GM12865 (cell line): ENCODE results near the gene NGEF.
A peak's percentile ranks its signal among the peaks of the same experiment; 100 is the strongest.

Source experiments
- DNase-seq: peaks from one replicate; pipeline ENCODE4 v3.0.0; 2010; ENCODE audit warnings: low read depth
- H3K4me3 ChIP-seq: 2 replicates; pipeline ENCODE4 v1.5.1; 2011; ENCODE audit warnings: mild to moderate bottlenecking, low read depth, low read length, control low read depth
- TF ChIP-seq, protein P1 (sequence below): IDR thresholded peaks from 2 replicates; pipeline ENCODE4 v1.5.1; 2011; ENCODE audit warnings: low read length, control low read depth, low read depth, inconsistent platforms; ENCODE audit not compliant: insufficient read depth; ENCODE audit errors: missing control alignments

Gene NGEF

DNA sequence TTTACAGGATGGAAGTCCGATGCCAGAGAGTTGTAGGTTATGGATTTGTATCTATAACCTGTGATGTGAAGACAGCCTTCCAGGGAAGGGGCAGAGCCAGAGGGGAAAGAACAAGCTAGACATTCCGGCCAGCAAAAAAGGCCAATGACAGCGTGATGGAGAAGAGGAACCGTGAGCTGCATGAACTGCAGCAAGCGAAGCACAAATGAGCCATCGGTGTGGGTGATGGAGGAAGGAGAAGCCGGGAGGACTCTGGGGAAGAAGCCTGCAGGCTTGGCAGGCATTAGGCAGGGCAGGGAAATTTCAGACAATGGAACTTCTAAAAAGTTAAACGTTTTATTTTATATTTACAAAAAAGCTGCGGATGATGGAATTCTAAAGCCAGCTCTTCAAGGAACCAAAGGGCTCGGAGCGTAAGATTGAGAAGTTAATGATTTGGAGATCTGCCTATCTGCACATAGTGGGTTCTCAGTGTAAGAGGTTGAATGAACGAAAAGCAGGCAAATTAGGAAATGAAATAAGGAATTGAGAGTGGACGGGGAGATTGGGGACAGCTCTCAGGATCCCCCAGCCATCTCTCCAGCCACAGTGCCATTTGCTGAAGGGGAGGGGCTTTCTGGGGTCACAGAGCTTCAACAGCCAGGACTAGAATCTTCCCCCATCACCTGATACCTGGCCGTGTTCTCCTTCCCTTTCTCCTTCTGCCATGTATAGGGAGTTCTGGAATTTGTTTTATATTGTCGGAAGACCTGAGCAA, 28.4 kb downstream of the NGEF start:
- H3K4me3 ChIP-seq: no peak overlapping the region
- TF ChIP-seq, protein P1, sequence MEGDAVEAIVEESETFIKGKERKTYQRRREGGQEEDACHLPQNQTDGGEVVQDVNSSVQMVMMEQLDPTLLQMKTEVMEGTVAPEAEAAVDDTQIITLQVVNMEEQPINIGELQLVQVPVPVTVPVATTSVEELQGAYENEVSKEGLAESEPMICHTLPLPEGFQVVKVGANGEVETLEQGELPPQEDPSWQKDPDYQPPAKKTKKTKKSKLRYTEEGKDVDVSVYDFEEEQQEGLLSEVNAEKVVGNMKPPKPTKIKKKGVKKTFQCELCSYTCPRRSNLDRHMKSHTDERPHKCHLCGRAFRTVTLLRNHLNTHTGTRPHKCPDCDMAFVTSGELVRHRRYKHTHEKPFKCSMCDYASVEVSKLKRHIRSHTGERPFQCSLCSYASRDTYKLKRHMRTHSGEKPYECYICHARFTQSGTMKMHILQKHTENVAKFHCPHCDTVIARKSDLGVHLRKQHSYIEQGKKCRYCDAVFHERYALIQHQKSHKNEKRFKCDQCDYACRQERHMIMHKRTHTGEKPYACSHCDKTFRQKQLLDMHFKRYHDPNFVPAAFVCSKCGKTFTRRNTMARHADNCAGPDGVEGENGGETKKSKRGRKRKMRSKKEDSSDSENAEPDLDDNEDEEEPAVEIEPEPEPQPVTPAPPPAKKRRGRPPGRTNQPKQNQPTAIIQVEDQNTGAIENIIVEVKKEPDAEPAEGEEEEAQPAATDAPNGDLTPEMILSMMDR: no peak
- no peak for DNase-seq

DNA sequence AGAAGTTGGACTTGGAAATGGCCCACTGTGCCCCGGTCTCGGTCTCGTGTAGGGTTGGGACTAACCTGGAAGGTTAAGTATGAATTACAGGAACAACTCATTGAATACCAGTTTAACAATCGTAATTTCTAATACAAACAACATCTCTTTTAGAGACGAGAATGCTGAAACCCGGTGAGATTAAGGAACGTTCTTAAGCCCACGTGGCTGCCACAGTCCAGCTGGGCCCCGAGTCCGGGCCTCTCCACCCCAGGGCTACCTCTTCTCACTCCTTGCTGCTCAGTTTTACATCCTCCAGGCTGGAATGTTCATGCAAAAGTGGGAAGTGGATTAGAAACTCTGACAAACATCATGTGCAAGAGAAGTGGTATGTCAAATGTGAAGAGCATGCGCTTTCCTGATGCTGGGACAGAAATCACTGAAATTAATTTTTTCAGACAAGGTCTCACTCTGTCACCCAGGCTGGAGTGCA, 29.4 kb downstream of the NGEF start:
- no peak overlapping the region for H3K4me3 ChIP-seq
- no peak for DNase-seq
- TF ChIP-seq, protein P1: no peak

DNA sequence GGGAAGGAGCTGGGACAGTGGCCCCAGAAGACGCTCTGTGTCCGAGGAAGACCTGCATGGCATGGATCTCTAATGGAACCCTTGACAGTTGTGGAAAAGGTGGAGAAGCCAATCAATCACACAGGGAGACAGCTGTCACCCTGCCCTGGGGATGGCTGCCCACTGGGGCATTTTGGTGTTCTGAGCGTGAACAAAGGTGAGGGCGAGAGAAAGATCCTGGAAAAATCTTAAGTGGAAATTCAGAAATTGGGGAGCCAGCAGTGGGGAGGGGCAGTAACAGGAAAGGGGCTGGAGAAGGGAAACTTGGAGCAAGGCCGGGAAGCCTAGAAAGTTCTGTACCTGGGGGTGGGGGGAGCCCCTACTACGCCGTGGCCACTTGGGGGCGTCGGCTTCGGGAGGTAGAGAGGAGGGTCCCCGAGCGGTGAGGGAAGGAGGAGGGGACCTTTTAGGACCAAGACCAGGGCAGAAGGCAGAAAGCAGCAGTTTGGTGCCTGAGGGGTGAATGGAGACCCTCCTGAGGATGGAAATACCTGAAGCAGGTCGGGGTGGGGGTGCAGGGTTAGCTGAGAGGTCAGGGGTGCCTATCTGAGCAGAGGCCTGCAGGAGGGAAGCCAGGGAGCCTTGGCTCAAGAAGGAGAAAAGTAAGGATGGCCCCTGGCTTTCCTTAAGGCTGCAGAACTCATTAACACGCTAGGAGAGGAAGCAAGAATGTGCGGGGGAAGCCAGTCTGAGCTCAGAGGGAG, 30.0 kb downstream of the NGEF start:
- TF ChIP-seq, protein P1: peak; percentile 6
- DNase-seq: no peak
- no peak overlapping the region for H3K4me3 ChIP-seq

DNA sequence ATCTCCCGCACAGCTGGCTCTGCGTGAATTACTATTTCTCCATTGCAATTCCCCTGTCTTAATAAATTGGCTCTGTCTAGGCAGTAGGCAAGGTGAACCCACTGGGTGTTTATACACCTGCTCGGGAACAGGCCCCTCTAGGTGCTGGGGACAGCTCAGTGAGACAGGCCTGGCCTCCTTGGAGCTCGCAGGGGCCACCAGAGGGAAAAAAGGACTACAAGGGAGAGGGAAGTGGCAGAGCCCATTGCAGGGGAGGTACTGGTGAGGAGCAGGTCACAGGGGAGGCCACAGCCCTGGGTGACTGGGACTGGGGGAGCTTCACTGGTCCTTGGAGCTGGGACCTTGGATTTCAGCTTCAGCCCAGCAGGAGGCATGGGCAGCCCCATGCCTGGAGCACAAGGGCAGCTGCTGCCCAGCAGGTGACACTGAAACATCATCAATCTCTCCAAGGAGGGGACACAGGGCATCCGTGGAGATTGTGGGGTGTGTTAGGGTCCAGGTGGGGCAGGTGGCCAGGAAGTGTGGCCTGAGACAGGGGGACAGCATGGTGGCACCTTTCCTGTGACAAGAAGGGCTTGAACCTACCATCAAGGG, 31.2 kb downstream of the NGEF start:
- H3K4me3 ChIP-seq: no peak overlapping the region
- TF ChIP-seq, protein P1: peak; percentile 1
- no peak for DNase-seq

DNA sequence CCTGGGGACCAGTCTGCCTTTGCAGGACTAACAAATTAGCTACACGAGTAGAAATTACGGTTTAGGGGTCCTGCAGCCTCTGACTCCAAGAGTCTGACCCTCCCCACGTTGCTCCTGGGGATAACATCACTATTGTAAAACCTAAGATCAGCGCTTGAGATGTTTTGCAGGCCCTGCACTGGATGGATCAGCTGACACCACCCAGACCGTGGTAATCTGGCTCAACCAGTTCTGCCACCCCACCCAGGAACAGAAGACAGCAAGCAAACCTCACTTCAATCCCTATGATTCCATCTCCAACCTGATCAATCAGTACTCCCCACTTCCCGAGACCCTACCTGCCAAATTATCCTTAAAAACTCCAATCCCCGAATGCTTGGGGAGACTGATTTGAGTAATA, 31.7 kb downstream of the NGEF start:
- DNase-seq: no peak
- no peak overlapping the region for H3K4me3 ChIP-seq
- TF ChIP-seq, protein P1: no peak

DNA sequence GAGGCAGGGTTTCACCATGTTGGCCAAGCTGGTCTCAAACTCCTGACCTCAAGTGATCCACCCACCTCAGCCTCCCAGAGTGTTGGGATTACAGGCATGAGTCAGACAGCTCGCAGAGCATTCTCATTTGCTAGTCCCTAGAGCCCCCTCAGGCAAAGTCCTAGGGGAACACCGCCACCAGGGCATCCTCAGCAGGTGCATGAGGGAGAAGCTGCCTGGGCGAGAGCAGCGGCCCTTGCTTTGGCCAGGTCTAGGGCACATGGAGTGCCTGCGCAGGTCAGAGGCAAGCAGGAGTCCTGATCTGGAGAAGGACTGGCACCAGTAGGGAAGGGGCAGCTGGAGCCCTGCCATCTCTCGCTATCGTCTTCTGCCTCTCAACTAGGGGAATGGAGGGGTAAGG, 32.4 kb downstream of the NGEF start:
- no peak overlapping the region for H3K4me3 ChIP-seq
- TF ChIP-seq, protein P1: no peak
- no peak for DNase-seq
